CD4-positive, alpha-beta memory T cell (primary cell): Measurements from ENCODE around the gene STK39. TPM values are rescaled to one million over a fixed set of nuclear protein-coding genes. Genes with fewer than 3 reads are reported as not detected.
A peak's percentile ranks its signal among the peaks of the same experiment; 100 is the strongest.

ENCODE experiments used
- CTCF ChIA-PET: fragments of 350-600 bp; sonication (Branson Sonifier 250); formaldehyde crosslinking; loops from one replicate; lab custom pipeline; 2021; ENCODE audit warnings: inconsistent platforms; ENCODE audit not compliant: partially characterized antibody; lab: Charles Lee
- POLR2A ChIA-PET: fragments of 350-600 bp; sonication (Branson Sonifier 250); formaldehyde crosslinking; loops from one replicate; lab custom pipeline; 2021; ENCODE audit not compliant: partially characterized antibody; lab: Charles Lee
- DNase-seq, 5 donors: peaks; one replicate each; pipeline versions ENCODE4 v3.0.0 to v3.0.0-alpha.2; 2020 to 2022; ENCODE audit warnings: mixed read lengths in 1 of 5
- H3K27ac ChIP-seq: one replicate; pipeline ENCODE4 v1.7.0; 2013; ENCODE audit warnings: low read depth, low read length
- H3K27me3 ChIP-seq: 2 replicates; pipeline ENCODE4 v1.7.0; 2013; ENCODE audit warnings: mild to moderate bottlenecking, low read length, moderate library complexity; ENCODE audit not compliant: insufficient read depth
- H3K36me3 ChIP-seq: 2 replicates; pipeline ENCODE4 v1.7.0; 2013; ENCODE audit warnings: mild to moderate bottlenecking, low read length, moderate library complexity; ENCODE audit not compliant: insufficient read depth
- H3K4me1 ChIP-seq: 2 replicates; pipeline ENCODE4 v1.7.0; 2013; ENCODE audit warnings: mild to moderate bottlenecking, low read length, moderate library complexity; ENCODE audit not compliant: insufficient read depth
- H3K4me3 ChIP-seq, 2 donors: one replicate each; pipeline ENCODE4 v1.7.0; 2013; ENCODE audit warnings: low read length in 2 of 2, mild to moderate bottlenecking in 1 of 2
- H3K9me3 ChIP-seq, 2 donors: one replicate each; pipeline ENCODE4 v1.7.0; 2013; ENCODE audit warnings: low read length in 2 of 2, control low read depth in 1 of 2; ENCODE audit not compliant: control insufficient read depth in 1 of 2
- H3K27ac Mint-ChIP-seq, 7 donors: one replicate each; pipeline ENCODE4 v1.8.0; 2020 to 2021; ENCODE audit warnings: mixed read lengths in 7 of 7, mild to moderate bottlenecking in 6 of 7, inconsistent platforms in 3 of 7, moderate library complexity in 3 of 7
- H3K27me3 Mint-ChIP-seq, 2 donors: one replicate each; pipeline ENCODE4 v1.8.0; 2020 to 2021; ENCODE audit warnings: mixed read lengths in 2 of 2
- H3K36me3 Mint-ChIP-seq, 2 donors: one replicate each; pipeline ENCODE4 v1.8.0; 2020 to 2021; ENCODE audit warnings: mixed read lengths in 2 of 2, inconsistent platforms in 1 of 2, mild to moderate bottlenecking in 1 of 2
- H3K4me1 Mint-ChIP-seq, 4 donors: one replicate each; pipeline ENCODE4 v1.8.0; 2020 to 2021; ENCODE audit warnings: mixed read lengths in 4 of 4, mild to moderate bottlenecking in 1 of 4
- H3K4me3 Mint-ChIP-seq, 8 donors: one replicate each; pipeline ENCODE4 v1.8.0; 2020 to 2021; ENCODE audit warnings: mixed read lengths in 8 of 8, mild to moderate bottlenecking in 7 of 8, moderate library complexity in 6 of 8, inconsistent platforms in 3 of 8
- H3K9me3 Mint-ChIP-seq, 8 donors: one replicate each; pipeline ENCODE4 v1.8.0; 2020 to 2021; ENCODE audit warnings: mixed read lengths in 8 of 8, mild to moderate bottlenecking in 5 of 8, inconsistent platforms in 3 of 8, moderate library complexity in 1 of 8
- intact Hi-C: fragments of 100-400 bp; cut with micrococcal nuclease; formaldehyde crosslinking; loops from one replicate; pipeline ENCODE4 v1.15.1; 2023
- polyA plus RNA-seq, 2 donors: library from polyadenylated mRNA; unstranded; fragments of 300-500 nt; fragmentation: Illumina TruSeq; gene quantifications; one replicate each; pipeline ENCODE4 v1.2.3, GENCODE V29; 2021
- total RNA-seq, 2 experiments: library from RNA; stranded (reverse); gene quantifications; one replicate each; pipeline ENCODE4 v1.2.3, GENCODE V29; 2021

Gene STK39
- total and polyA plus RNA-seq, 4 experiments from 2014 or later = 4.9 to 27.3 (median 18.2) TPM

DNA sequence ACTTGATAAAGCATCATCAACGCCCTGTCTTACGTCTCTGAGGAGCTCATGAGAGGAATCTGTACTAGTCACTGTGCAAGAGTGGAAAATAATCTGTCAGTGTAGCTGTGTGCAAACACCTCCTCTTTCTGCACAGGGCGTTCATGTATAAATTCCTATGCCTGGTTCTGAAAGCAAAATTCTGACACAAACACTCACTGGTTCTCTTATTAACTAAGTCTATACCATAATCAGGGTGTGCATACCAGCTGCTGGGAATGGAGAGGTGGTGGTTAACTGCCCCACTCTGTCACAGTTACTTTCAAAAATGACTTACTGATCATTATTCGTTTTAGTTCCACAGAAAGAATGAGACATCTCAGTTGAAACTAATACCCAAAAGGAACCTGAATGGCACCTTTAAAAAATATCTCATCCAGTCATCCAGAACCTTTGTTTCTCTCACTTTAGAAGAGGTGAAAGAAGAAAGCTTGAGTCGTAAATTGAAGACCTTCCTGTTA is 35.7 kb downstream of the STK39 start:
- Mint-ChIP-seq H3K36me3 (peaks cover 4 to 6% of the 10 kb centered on the region in 2 donors), H3K4me3 (peak overlapping the region in 7 of 8 donors; percentile 43 to 79 (median 53)), H3K27me3 (no peaks in the 10 kb centered on the region), H3K4me1 (peaks cover 44 to 58% (median 55%) of the 10 kb centered on the region in 4 donors), H3K27ac (peak overlapping the region in 6 of 7 donors; percentile 0 to 62 (median 49)), H3K9me3 (no peaks in the 10 kb centered on the region)
- Histone ChIP-seq H3K36me3 (no peaks in the 10 kb centered on the region), H3K27ac (no peak overlapping the region), H3K4me1 (peaks cover 34% of the 10 kb centered on the region), H3K27me3 (no peaks in the 10 kb centered on the region), H3K9me3 (no peaks in the 10 kb centered on the region), H3K4me3 (no peak overlapping the region)
- intact Hi-C loops = loop anchor here (2.0 kb wide), 3 partner anchors 15 to 33 kb away; no protein-coding TSS in a partner anchor
- ChIA-PET CTCF (interaction anchor here (1.5 kb wide), 1 partner anchor 16 kb away, joined by 7 read pairs; no protein-coding TSS in a partner anchor), POLR2A (interaction anchor here (1.3 to 2.1 kb wide), 2 partner anchors 17 to 35 kb away, joined by 4 to 6 read pairs; partner anchors contain the start of gene STK39)
- no peak for DNase-seq

DNA sequence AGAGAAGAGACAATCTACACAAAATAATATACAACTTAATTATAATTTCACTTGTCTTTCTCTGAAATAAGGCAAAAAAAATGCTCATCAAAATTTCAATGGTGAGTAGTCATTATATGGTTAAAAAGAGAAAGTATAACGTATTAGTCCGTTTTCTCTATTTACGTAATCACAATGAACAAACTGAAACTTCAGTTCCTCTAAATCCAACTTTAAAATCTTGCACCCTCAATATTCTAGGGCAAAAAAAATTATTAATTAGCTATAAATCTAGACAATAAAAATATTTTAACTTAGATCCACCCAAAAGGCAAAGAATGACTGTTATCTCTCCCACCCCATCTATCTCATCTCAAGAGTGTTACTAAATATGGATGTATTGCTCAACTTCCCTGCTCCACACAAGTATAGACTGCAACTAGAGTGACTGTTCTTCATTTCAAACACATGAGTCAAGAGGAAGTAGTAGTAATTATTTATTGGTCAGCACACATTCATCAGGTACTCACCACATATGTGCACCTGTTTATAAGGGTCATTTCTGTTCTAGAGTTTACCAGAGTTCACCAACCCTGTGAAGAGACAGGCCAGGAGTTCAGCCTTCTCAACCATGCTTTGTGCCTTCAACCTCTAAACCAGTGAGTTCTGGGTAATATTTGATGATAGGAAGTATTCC is 36.4 kb downstream of the STK39 start:
- H3K27ac ChIP-seq = no peak overlapping the region
- CTCF ChIA-PET = interaction anchor here (1.5 kb wide), 1 partner anchor 15 kb away, joined by 7 read pairs; no protein-coding TSS in a partner anchor
- no peaks in the 10 kb centered on the region for H3K9me3 ChIP-seq
- H3K4me3 Mint-ChIP-seq = peak overlapping the region; percentile 18 to 89 (median 70)
- no peaks in the 10 kb centered on the region for H3K36me3 ChIP-seq
- no peaks in the 10 kb centered on the region for H3K27me3 ChIP-seq
- H3K4me1 Mint-ChIP-seq = peaks cover 46 to 63% (median 57%) of the 10 kb centered on the region in 4 donors
- H3K27me3 Mint-ChIP-seq = no peaks in the 10 kb centered on the region
- H3K4me3 ChIP-seq = no peak overlapping the region
- H3K4me1 ChIP-seq = peaks cover 34% of the 10 kb centered on the region
- no peak for DNase-seq
- peak overlapping the region in 6 of 7 donors; percentile 0 to 59 (median 12) for H3K27ac Mint-ChIP-seq
- POLR2A ChIA-PET = interaction anchor here (1.1 to 2.1 kb wide), 3 partner anchors 16 to 35 kb away, joined by 3 to 6 read pairs (median 4); partner anchors contain the start of gene STK39
- peaks cover 4 to 6% of the 10 kb centered on the region in 2 donors for H3K36me3 Mint-ChIP-seq
- H3K9me3 Mint-ChIP-seq = no peaks in the 10 kb centered on the region
- intact Hi-C loops = loop anchor here (2.0 kb wide), 1 partner anchor 18 kb away; no protein-coding TSS in a partner anchor

DNA sequence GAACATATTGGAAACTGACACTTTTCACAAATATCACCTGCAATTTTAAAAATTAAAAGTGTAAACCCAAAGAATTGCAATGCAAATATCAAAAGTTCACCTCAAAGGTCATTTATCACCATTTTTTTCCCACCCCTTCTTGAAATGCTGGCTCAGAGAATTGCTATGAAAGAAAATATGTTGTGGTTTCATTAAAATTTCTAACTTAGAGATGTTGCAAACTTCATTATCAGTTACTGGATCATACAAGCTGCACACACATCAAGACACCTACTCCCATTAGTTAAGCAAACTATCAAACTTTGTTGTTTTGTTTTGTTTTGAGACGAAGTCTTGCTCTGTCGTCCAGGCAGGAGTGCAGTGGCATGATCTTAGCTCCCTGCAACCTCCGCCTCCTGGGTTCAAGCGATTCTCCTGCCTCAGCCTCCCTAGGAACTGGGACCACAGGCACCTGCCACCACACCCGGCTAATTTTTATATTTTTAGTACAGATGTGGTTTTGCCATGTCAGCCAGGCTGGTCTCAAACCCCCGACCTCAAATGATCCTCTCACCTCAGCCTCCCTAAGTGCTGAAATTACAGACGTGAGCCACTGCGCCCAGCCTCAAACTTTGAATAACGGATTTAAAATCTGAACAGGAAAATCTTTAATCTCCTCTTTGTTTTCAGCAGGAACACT is 37.0 kb downstream of the STK39 start:
- peak overlapping the region in 4 of 7 donors; percentile 7 to 75 (median 56) for H3K27ac Mint-ChIP-seq
- ChIA-PET POLR2A (interaction anchor here (1.1 to 2.1 kb wide), 2 partner anchors 15 to 36 kb away, joined by 3 to 6 read pairs; partner anchors contain the start of gene STK39), CTCF (no interaction called here)
- Histone ChIP-seq H3K27ac (no peak overlapping the region), H3K36me3 (no peaks in the 10 kb centered on the region), H3K4me1 (peaks cover 34% of the 10 kb centered on the region), H3K4me3 (no peak overlapping the region), H3K27me3 (no peaks in the 10 kb centered on the region), H3K9me3 (no peaks in the 10 kb centered on the region)
- no peaks in the 10 kb centered on the region for H3K9me3 Mint-ChIP-seq
- no peaks in the 10 kb centered on the region for H3K27me3 Mint-ChIP-seq
- intact Hi-C loops = loop anchor here (2.0 kb wide), 1 partner anchor 18 kb away; no protein-coding TSS in a partner anchor
- H3K4me1 Mint-ChIP-seq = peaks cover 49 to 66% (median 53%) of the 10 kb centered on the region in 4 donors
- H3K4me3 Mint-ChIP-seq = peak overlapping the region; percentile 18 to 89 (median 70)
- no peak for DNase-seq
- H3K36me3 Mint-ChIP-seq = peaks cover 4% of the 10 kb centered on the region in 2 donors

DNA sequence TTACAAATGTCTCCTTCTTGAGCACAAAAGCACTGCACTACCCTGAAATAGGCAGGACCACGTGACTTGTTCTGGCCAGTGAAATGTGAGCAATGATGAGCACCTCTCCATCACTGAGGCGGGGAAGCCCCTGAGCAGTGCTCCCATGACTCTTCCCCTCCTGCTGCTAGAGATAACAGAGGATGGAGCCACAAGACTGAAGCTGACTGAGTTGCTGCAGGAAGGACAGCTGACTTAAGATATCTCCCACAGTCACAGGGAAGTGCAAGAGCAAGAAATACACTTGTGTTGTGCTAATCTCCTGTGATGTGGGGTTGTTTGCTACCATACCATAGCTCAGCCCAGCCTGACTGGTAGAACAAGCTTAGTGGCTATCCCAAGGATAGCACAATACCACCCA is 38.7 kb downstream of the STK39 start:
- H3K27me3 ChIP-seq = no peaks in the 10 kb centered on the region
- H3K4me1 ChIP-seq = peaks cover 34% of the 10 kb centered on the region
- POLR2A ChIA-PET = interaction anchor here (1.2 kb wide), 1 partner anchor 12 kb away, joined by 4 read pairs; no protein-coding TSS in a partner anchor
- Mint-ChIP-seq H3K4me1 (peaks cover 51 to 79% (median 58%) of the 10 kb centered on the region in 4 donors), H3K4me3 (peak overlapping the region in 2 of 8 donors; percentile 26 to 30), H3K9me3 (no peaks in the 10 kb centered on the region), H3K27me3 (no peaks in the 10 kb centered on the region), H3K27ac (no peak overlapping the region), H3K36me3 (peaks cover 4 to 7% of the 10 kb centered on the region in 2 donors)
- H3K9me3 ChIP-seq = no peaks in the 10 kb centered on the region
- H3K4me3 ChIP-seq = no peak overlapping the region
- H3K27ac ChIP-seq = no peak overlapping the region
- no peaks in the 10 kb centered on the region for H3K36me3 ChIP-seq
- intact Hi-C loops = no loop called here
- CTCF ChIA-PET = interaction anchor here (1.2 kb wide), 1 partner anchor 128 kb away, joined by 3 read pairs; no protein-coding TSS in a partner anchor
- no peak for DNase-seq

DNA sequence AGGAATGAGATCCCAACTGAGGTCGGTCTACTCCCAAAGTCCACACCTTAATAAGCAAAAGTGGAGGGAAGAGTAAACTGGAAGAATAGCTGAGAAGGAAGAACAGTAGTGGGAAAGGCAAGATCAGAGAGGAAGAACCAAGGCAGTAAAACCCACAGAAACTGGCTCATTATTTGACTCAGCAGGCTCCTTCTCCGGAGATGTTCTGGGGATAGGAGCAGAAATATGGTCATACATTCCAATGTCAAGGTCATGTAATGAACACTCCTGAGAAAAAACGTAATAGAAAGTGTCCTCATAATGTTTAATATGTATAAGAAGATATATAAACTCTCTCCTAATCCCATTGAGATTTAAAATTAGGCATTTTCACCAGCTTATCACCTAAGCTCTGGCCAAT is 39.5 kb downstream of the STK39 start:
- ChIA-PET CTCF (no interaction called here), POLR2A (interaction anchor here (1.2 kb wide), 1 partner anchor 12 kb away, joined by 4 read pairs; no protein-coding TSS in a partner anchor)
- H3K4me1 ChIP-seq = peaks cover 33% of the 10 kb centered on the region
- peak overlapping the region in 2 of 7 donors; percentile 30 to 46 for H3K27ac Mint-ChIP-seq
- no peak overlapping the region for H3K27ac ChIP-seq
- no peaks in the 10 kb centered on the region for H3K9me3 ChIP-seq
- no peaks in the 10 kb centered on the region for H3K36me3 ChIP-seq
- intact Hi-C loops = no loop called here
- H3K9me3 Mint-ChIP-seq = no peaks in the 10 kb centered on the region
- no peaks in the 10 kb centered on the region for H3K27me3 Mint-ChIP-seq
- no peaks in the 10 kb centered on the region for H3K27me3 ChIP-seq
- H3K4me3 Mint-ChIP-seq = no peak overlapping the region
- peaks cover 48 to 85% (median 58%) of the 10 kb centered on the region in 4 donors for H3K4me1 Mint-ChIP-seq
- no peak for DNase-seq
- H3K4me3 ChIP-seq = no peak overlapping the region
- H3K36me3 Mint-ChIP-seq = peaks cover 4 to 8% of the 10 kb centered on the region in 2 donors

DNA sequence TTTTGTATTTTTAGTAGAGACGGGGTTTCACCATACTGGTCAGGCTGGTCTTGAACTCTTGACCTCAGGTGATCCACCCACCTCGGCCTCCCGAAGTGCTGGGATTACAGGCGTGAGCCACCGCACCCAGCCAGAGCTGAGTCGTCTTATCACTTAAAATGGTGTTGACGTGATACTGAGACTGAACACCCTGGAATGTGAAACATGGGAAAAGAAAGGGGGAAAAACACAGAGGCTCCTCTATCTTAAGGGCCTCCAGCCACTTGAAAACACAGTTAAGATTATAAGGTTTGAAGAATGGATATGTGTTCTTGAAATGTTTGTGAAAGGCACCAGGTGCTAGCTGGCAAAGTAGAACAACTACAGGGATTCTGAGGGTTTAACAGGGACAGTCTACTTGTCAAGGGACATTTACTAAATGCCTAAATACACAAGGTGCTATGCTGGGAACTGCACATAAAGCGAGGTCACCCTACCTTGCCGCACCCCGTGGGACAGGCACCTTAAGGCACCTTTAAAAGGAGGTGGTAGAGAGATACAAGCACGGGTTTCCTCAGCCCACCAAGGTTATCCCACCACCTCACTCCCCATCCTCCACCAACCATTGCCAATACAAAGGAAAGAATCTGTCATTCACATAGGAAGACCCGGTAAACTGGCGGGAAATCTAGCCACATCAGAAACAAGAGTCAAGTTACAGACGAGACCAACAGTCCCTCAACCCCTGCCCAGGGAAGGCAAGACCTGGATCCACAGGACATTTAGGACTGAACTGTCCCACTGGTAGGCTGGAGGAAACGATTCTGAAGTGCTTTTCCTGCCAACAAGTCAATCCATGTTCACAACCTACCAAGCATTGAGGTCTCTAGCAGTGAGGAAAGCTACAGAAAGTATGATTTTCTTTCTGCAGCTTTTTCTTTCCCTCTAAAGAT is 43.4 kb downstream of the STK39 start:
- intact Hi-C loops = no loop called here

More for the DNA sequence above, 43.4 kb downstream of the STK39 start:
- H3K9me3 Mint-ChIP-seq = no peaks in the 10 kb centered on the region
- H3K4me3 Mint-ChIP-seq = no peak overlapping the region
- Histone ChIP-seq H3K9me3 (no peaks in the 10 kb centered on the region), H3K27ac (no peak overlapping the region), H3K4me1 (peaks cover 17% of the 10 kb centered on the region), H3K27me3 (no peaks in the 10 kb centered on the region), H3K36me3 (no peaks in the 10 kb centered on the region), H3K4me3 (no peak overlapping the region)
- H3K27ac Mint-ChIP-seq = no peak overlapping the region
- CTCF ChIA-PET = no interaction called here
- POLR2A ChIA-PET = interaction anchor here (1.0 to 2.1 kb wide), 2 partner anchors 9 to 43 kb away, joined by 3 to 7 read pairs; partner anchors contain the start of gene STK39
- peaks cover 43 to 84% (median 58%) of the 10 kb centered on the region in 4 donors for H3K4me1 Mint-ChIP-seq
- no peak for DNase-seq
- H3K27me3 Mint-ChIP-seq = no peaks in the 10 kb centered on the region
- peaks cover 7 to 14% of the 10 kb centered on the region in 2 donors for H3K36me3 Mint-ChIP-seq
